ENCODE results near the gene PRRT3. TPM values are rescaled to one million over a fixed set of nuclear protein-coding genes. Genes with fewer than 3 reads are reported as not detected.

PRRT3 gene
- total and polyA plus RNA-seq, 2 of the 13 experiments (the other 11 are each of a cell fraction or from before 2014, with no cell fraction given): 0.22 to 0.44 TPM

DNA sequence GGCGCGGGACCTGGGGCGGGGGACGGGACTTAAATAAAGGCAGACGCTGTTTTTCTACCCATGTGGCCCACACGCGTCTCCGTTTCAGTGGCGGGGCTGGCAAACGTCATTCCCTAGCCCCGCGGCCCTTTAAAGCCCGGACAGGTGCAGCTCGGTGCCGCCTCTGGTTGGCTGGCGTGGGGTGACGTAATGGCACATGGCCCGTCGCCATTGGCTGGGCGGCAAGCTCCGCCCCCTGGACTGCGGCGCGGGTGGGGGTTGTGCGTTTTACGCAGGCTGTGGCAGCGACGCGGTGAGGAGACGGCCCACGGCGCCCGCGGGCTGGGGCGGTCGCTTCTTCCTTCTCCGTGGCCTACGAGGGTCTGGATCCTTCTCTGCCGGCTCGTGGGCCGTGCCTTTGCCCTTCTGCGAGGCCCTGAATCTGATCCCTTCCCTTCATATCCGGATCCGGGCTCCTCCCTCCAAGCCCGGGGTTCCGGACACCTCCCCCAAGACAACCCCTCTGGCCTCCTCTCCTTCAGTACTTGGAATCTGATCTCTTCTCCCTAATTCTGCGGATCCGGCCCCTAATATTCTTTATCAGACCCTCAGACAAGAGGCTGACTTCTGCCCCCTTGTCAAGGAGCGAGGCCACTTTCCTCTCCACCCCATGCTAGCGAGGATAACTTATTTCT lies 18.5 kb downstream of the PRRT3 start, which contains the start of gene CRELD1 (continued):
- peak; percentile 18; the same call in 1 of the 2 replicates for TF ChIP-seq IKZF5 (CRISPR knock-in tag; IDR thresholded peaks at IDR 0.05)
- 0 out of 2 replicates have a peak, but pooled peaks have one; percentile 50 for TF ChIP-seq MTF1 (CRISPR knock-in tag; IDR thresholded peaks at IDR 0.05)
- no peak; the same call in 1 of the 2 replicates for TF ChIP-seq ETV6 (CRISPR knock-in tag; conservative IDR thresholded peaks at IDR 0.05)
- peak; percentile 92; the same call in 1 of the 2 replicates for TF ChIP-seq ZFP37 (CRISPR knock-in tag; IDR thresholded peaks at IDR 0.05; ENCODE audit: borderline replicate concordance)
- no peak for TF ChIP-seq NFKBIZ (CRISPR knock-in tag; IDR thresholded peaks at IDR 0.05)
- TF ChIP-seq FOSL1 (CRISPR knock-in tag; IDR thresholded peaks at IDR 0.05; ENCODE audit: borderline replicate concordance): no peak
- TF ChIP-seq KDM2A (CRISPR knock-in tag; IDR thresholded peaks at IDR 0.05; ENCODE audit: borderline replicate concordance, low read depth): peak; percentile 96
- no peak; the same call in 1 of the 2 replicates for TF ChIP-seq RXRB (CRISPR knock-in tag; IDR thresholded peaks at IDR 0.05; ENCODE audit: borderline replicate concordance)
- no peak for TF ChIP-seq CCAR2 (optimal IDR thresholded peaks at IDR 0.05; ENCODE audit: low read depth, low read length)
- no peak for TF ChIP-seq RARG (CRISPR knock-in tag; IDR thresholded peaks at IDR 0.05; ENCODE audit: low read depth)
- no peak for TF ChIP-seq ZNF598 (CRISPR knock-in tag; IDR thresholded peaks at IDR 0.05; ENCODE audit: borderline replicate concordance)
- no peak for TF ChIP-seq SNAPC2 (CRISPR knock-in tag; IDR thresholded peaks at IDR 0.05)
- no peak for TF ChIP-seq SETDB1 (CRISPR knock-in tag; IDR thresholded peaks at IDR 0.05; ENCODE audit: borderline replicate concordance)
- TF ChIP-seq, protein P1, sequence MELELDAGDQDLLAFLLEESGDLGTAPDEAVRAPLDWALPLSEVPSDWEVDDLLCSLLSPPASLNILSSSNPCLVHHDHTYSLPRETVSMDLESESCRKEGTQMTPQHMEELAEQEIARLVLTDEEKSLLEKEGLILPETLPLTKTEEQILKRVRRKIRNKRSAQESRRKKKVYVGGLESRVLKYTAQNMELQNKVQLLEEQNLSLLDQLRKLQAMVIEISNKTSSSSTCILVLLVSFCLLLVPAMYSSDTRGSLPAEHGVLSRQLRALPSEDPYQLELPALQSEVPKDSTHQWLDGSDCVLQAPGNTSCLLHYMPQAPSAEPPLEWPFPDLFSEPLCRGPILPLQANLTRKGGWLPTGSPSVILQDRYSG (CRISPR knock-in tag; IDR thresholded peaks at IDR 0.05): peak; percentile 64; the same call in 1 of the 2 replicates
- no peak for TF ChIP-seq POLR2AphosphoS2 (IDR thresholded peaks at IDR 0.05; ENCODE audit: low read depth, low read length)
- no peak for TF ChIP-seq SNAPC5 (CRISPR knock-in tag; IDR thresholded peaks at IDR 0.05; ENCODE audit: borderline replicate concordance)
- TF ChIP-seq ZNF264 (CRISPR knock-in tag; IDR thresholded peaks at IDR 0.05): 0 out of 2 replicates have a peak, but pooled peaks have one; percentile 57
- no peak for TF ChIP-seq MAFK (conservative IDR thresholded peaks at IDR 0.05 in 1 of 2, IDR thresholded peaks at IDR 0.05 in 1 of 2; ENCODE audit: low read length in 2 of 2)
- TF ChIP-seq CEBPG (CRISPR knock-in tag; IDR thresholded peaks at IDR 0.05): peak; percentile 72
- peak; percentile 92 for TF ChIP-seq NFYB (CRISPR knock-in tag; IDR thresholded peaks at IDR 0.05)
- no peak for TF ChIP-seq ZNF326 (CRISPR knock-in tag; IDR thresholded peaks at IDR 0.05; ENCODE audit: borderline replicate concordance)
- peak; percentile 22 for TF ChIP-seq TBL1XR1 (IDR thresholded peaks at IDR 0.05; ENCODE audit: borderline replicate concordance, low read length, partially characterized antibody)
- TF ChIP-seq ZNF572 (CRISPR knock-in tag; IDR thresholded peaks at IDR 0.05): no peak
- 0 out of 2 replicates have a peak, but pooled peaks have one; percentile 40 for TF ChIP-seq GFI1 (CRISPR knock-in tag; IDR thresholded peaks at IDR 0.05; ENCODE audit: borderline replicate concordance)

Data from HepG2 (cell line).